OCI-LY7 (cell line): ENCODE measurements around the gene KATNA1.

Experiments
- EZH2phosphoT487 ChIP-seq: fragments of 200-600 bp; sonication (generic); IDR thresholded peaks from 2 replicates; pipeline ENCODE4 v1.6.1; 2018; ENCODE audit warnings: low read depth, borderline replicate concordance, mild to moderate bottlenecking, mixed run types, antibody characterized with exemption, low read length, moderate library complexity, mixed read lengths
- TF ChIP-seq, protein P1 (sequence below): fragments of 200-600 bp; sonication (generic); conservative IDR thresholded peaks from 2 replicates; pipeline ENCODE4 v1.5.1; 2014; ENCODE audit warnings: mild to moderate bottlenecking, antibody characterized with exemption, low read length, moderate library complexity, mixed read lengths

DNA sequence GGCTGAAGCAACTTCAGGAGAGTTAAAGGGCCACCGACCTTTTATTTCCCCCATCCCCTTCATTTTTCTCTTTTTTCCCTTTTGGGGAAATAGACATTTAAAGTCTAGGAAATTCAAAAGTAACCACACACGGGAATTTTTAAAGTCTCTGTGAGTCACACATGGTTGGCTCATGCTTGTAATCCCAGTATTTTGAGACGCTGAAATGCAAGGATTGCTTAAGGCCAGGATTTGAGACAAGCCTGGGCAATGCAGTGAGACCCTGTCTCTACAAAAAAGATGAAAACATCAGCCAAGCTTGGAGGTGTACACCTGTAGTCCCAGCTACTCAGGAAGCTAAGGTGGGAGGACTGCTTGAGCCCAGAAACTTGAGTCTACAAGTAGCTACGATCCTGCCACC, 34.2 kb downstream of the KATNA1 start:
- TF ChIP-seq, protein P1, sequence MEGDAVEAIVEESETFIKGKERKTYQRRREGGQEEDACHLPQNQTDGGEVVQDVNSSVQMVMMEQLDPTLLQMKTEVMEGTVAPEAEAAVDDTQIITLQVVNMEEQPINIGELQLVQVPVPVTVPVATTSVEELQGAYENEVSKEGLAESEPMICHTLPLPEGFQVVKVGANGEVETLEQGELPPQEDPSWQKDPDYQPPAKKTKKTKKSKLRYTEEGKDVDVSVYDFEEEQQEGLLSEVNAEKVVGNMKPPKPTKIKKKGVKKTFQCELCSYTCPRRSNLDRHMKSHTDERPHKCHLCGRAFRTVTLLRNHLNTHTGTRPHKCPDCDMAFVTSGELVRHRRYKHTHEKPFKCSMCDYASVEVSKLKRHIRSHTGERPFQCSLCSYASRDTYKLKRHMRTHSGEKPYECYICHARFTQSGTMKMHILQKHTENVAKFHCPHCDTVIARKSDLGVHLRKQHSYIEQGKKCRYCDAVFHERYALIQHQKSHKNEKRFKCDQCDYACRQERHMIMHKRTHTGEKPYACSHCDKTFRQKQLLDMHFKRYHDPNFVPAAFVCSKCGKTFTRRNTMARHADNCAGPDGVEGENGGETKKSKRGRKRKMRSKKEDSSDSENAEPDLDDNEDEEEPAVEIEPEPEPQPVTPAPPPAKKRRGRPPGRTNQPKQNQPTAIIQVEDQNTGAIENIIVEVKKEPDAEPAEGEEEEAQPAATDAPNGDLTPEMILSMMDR, result no peak
- no peak for TF ChIP-seq EZH2phosphoT487
